ENCODE measurements around the gene SMYD4. TPM values are rescaled to one million over a fixed set of nuclear protein-coding genes. Genes with fewer than 3 reads are reported as not detected.

SMYD4 gene
- total RNA-seq, 2 donors from 2014 or later: 8.0 to 14.7 TPM

- DNase-seq: no peak
- Histone ChIP-seq H3K4me3 (no peak overlapping the region), H3K27ac (no peak overlapping the region), H3K9ac (ENCODE audit: low read depth in 2 of 2, low read length in 2 of 2) (no peak overlapping the region), H3K4me1 (no peaks in the 10 kb centered on the region), H3K9me3 (no peaks in the 10 kb centered on the region), H3K36me3 (peaks cover 3% of the 10 kb centered on the region), H3K27me3 (no peaks in the 10 kb centered on the region)
- intact Hi-C loops (cut with DNase I): no loop called here
- no peak for TF ChIP-seq CTCF (IDR thresholded peaks at IDR 0.05)
Observed at GRCh38 chr17:1797323-1797722, 32.4 kb downstream of the SMYD4 start.

- Histone ChIP-seq H3K9ac (ENCODE audit: low read depth in 2 of 2, low read length in 2 of 2) (no peak overlapping the region), H3K27me3 (no peaks in the 10 kb centered on the region), H3K4me3 (no peak overlapping the region), H3K36me3 (peaks cover 3% of the 10 kb centered on the region), H3K4me1 (no peaks in the 10 kb centered on the region), H3K27ac (no peak overlapping the region), H3K9me3 (no peaks in the 10 kb centered on the region)
- TF ChIP-seq CTCF (IDR thresholded peaks at IDR 0.05): no peak
- intact Hi-C loops (cut with DNase I): no loop called here
- no peak for DNase-seq
Observed at GRCh38 chr17:1796800-1797199, 32.9 kb downstream of the SMYD4 start.

- intact Hi-C loops (cut with DNase I): no loop called here
Observed at GRCh38 chr17:1793447-1793806, 36.3 kb downstream of the SMYD4 start.

GRCh38 chr17:1792495-1793446, 36.9 kb downstream of the SMYD4 start:
- no peaks in the 10 kb centered on the region for H3K36me3 ChIP-seq
- DNase-seq: no peak
- no peak overlapping the region for H3K27ac ChIP-seq
- H3K9ac ChIP-seq (ENCODE audit: low read depth in 2 of 2, low read length in 2 of 2): no peak overlapping the region
- H3K27me3 ChIP-seq: no peaks in the 10 kb centered on the region
- H3K4me3 ChIP-seq: no peak overlapping the region
- intact Hi-C loops (cut with DNase I): no loop called here
- H3K4me1 ChIP-seq: no peaks in the 10 kb centered on the region
- no peak for TF ChIP-seq CTCF (IDR thresholded peaks at IDR 0.05)
- H3K9me3 ChIP-seq: no peaks in the 10 kb centered on the region

More at GRCh38 chr17:1793447-1793806, 36.3 kb downstream of the SMYD4 start:
- no peak for DNase-seq
- H3K9me3 ChIP-seq: no peaks in the 10 kb centered on the region
- TF ChIP-seq CTCF (IDR thresholded peaks at IDR 0.05): no peak
- no peaks in the 10 kb centered on the region for H3K36me3 ChIP-seq
- no peak overlapping the region for H3K4me3 ChIP-seq
- H3K27ac ChIP-seq: no peak overlapping the region
- no peaks in the 10 kb centered on the region for H3K4me1 ChIP-seq
- H3K27me3 ChIP-seq: no peaks in the 10 kb centered on the region
- H3K9ac ChIP-seq (ENCODE audit: low read depth in 2 of 2, low read length in 2 of 2): no peak overlapping the region

GRCh38 chr17:1789936-1790335, 39.8 kb downstream of the SMYD4 start:
- no peaks in the 10 kb centered on the region for H3K9me3 ChIP-seq
- H3K4me3 ChIP-seq: no peak overlapping the region
- TF ChIP-seq CTCF (IDR thresholded peaks at IDR 0.05): no peak
- DNase-seq: no peak
- H3K9ac ChIP-seq (ENCODE audit: low read depth in 2 of 2, low read length in 2 of 2): no peak overlapping the region
- no peaks in the 10 kb centered on the region for H3K27me3 ChIP-seq
- intact Hi-C loops (cut with DNase I): no loop called here
- H3K4me1 ChIP-seq: peaks cover 9% of the 10 kb centered on the region
- H3K27ac ChIP-seq: no peak overlapping the region
- no peaks in the 10 kb centered on the region for H3K36me3 ChIP-seq
